Nephron (organoid): ENCODE measurements around the gene TSPAN15.

Experiments used
- H3K27ac Mint-ChIP-seq, 3 experiments: 2 replicates each; pipeline ENCODE4 v1.8.0; 2020; ENCODE audit warnings: mixed read lengths in 3 of 3, mild to moderate bottlenecking in 2 of 3, moderate library complexity in 1 of 3
- H3K27me3 Mint-ChIP-seq: 2 replicates; pipeline ENCODE4 v1.8.0; 2021; ENCODE audit warnings: low read depth, mild to moderate bottlenecking, moderate library complexity, mixed read lengths
- H3K36me3 Mint-ChIP-seq: 2 replicates; pipeline ENCODE4 v1.8.0; 2020; ENCODE audit warnings: low read depth, mixed read lengths
- H3K4me1 Mint-ChIP-seq: 2 replicates; pipeline ENCODE4 v1.8.0; 2020; ENCODE audit warnings: mixed read lengths
- H3K4me3 Mint-ChIP-seq, 3 experiments: 2 replicates each; pipeline ENCODE4 v1.8.0; 2020; ENCODE audit warnings: mild to moderate bottlenecking in 3 of 3, mixed read lengths in 3 of 3, moderate library complexity in 2 of 3
- H3K9me3 Mint-ChIP-seq: 2 replicates; pipeline ENCODE4 v1.8.0; 2020; ENCODE audit warnings: mixed read lengths
- CTCF ChIP-seq, 3 experiments: fragments of 200-600 bp; sonication (generic); IDR thresholded peaks; one replicate each; pipeline ENCODE4 v1.5.0; 2021; ENCODE audit warnings: antibody characterized with exemption in 3 of 3; ENCODE audit not compliant: unreplicated experiment in 3 of 3

The TSPAN15 gene

DNA sequence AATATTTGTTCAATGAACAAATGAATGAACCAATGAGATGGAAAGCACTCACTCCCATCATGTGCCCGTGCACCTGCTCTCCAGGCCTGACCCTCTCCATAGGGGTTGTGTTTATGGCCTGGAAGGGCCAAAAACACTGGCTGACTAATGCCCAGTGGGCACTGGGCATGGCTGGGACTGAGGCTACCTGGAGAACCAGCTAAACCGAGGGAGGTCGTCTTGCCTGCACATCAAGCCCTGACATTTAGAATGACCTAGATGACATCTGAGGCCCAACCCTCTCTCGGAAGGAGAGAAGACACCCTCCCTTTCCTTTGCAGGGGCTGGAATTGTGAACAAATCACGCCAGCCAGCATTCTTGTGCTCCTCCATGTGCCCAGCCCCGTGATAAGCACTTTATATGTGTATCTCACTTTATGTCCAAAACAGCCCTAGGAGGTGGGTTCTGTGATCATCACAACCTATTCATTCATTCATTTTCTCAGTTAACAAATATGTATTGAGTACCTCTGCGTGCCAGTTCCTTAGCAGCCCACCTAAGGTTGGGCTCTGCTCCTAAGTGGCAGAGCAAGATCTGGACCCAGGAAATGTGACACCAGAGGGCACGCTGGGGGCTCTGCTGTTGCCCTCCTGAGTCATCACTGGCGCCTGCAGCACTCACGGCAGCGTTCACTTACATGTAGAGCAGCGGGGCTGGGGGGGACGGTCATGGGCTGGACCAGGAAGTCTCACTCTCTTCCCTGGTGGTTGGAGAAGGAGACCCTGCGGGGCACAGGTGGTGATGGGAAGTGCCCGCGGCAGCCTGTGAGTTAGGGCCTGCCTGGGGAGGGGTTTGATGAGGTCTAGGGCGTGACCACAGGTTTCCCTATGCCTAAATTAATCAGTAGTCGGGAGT lies 52.0 kb downstream of the TSPAN15 start:
- H3K27me3 Mint-ChIP-seq = peaks cover 19% of the 10 kb centered on the region
- peaks cover 22% of the 10 kb centered on the region for H3K4me1 Mint-ChIP-seq
- no peak overlapping the region for H3K4me3 Mint-ChIP-seq

DNA sequence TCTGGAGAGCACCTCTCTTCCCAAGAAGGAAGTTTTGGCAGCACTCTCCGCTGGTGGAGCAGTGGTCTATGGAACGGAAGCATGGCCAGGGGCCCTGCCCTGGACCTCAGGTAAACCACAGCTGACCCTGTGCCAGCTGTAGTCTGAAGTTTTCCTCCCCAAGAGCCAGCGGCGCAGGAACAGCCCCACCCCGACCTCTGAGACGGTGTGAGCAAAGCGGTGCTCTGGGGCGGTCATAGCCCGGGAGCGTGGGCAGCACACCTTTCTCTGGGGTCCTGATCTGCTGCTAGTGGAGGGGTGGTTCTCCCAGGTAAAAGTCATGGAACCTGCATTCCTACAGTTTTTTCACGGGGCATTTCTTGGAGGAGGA lies 52.6 kb downstream of the TSPAN15 start:
- Mint-ChIP-seq H3K9me3 (no peaks in the 10 kb centered on the region), H3K4me1 (peaks cover 17% of the 10 kb centered on the region), H3K36me3 (no peaks in the 10 kb centered on the region)

More for the DNA sequence above, 52.0 kb downstream of the TSPAN15 start:
- H3K27ac Mint-ChIP-seq = no peak overlapping the region
- H3K9me3 Mint-ChIP-seq = no peaks in the 10 kb centered on the region
- TF ChIP-seq CTCF (IDR thresholded peaks at IDR 0.05; ENCODE audit: unreplicated experiment in 3 of 3) = no peak
- no peaks in the 10 kb centered on the region for H3K36me3 Mint-ChIP-seq

DNA sequence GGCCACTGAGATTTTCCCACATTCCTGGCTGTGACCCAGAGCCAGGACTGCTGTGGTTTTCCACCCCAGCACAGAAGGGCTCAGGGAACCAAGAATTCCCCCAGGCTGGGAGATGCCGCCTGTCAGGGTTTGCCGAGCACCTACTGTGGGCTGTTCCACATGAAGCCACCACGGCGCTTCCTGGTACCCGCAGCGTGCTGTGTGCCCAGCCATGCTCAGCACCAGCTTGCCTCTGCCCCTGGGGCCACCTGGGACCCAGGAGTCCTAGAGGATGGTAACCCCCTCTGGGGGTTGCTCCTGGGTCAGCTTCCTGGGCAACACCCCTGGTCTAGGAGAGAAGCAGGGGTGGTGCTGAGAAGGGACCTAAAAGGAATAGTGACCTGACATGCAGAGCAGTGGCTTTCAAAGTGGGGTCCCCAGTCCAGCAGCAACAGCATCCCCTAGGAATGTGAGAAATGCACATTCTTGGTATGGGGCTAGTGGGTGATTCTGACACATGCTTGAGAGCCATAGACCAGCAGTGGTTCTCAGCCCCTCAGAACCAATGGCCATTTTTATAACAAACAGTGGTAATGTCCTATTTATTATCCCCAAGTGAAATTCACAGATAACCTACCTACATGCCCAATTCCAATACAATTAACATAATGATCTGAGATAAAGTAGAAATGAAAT lies 53.4 kb downstream of the TSPAN15 start:
- H3K4me1 Mint-ChIP-seq = peaks cover 8% of the 10 kb centered on the region
- no peaks in the 10 kb centered on the region for H3K36me3 Mint-ChIP-seq
- no peaks in the 10 kb centered on the region for H3K9me3 Mint-ChIP-seq
- H3K4me3 Mint-ChIP-seq = no peak overlapping the region
- no peak for TF ChIP-seq CTCF (IDR thresholded peaks at IDR 0.05; ENCODE audit: unreplicated experiment in 3 of 3)
- no peak overlapping the region for H3K27ac Mint-ChIP-seq
- peaks cover 19% of the 10 kb centered on the region for H3K27me3 Mint-ChIP-seq

More for the DNA sequence above, 52.6 kb downstream of the TSPAN15 start:
- no peak for TF ChIP-seq CTCF (IDR thresholded peaks at IDR 0.05; ENCODE audit: unreplicated experiment in 3 of 3)
- Mint-ChIP-seq H3K27ac (no peak overlapping the region), H3K4me3 (no peak overlapping the region), H3K27me3 (peaks cover 19% of the 10 kb centered on the region)

GRCh38 chr10:69505636-69506318 lies 54.5 kb downstream of the TSPAN15 start:
- peaks cover 25% of the 10 kb centered on the region for H3K27me3 Mint-ChIP-seq
- H3K4me3 Mint-ChIP-seq = no peak overlapping the region
- TF ChIP-seq CTCF (IDR thresholded peaks at IDR 0.05; ENCODE audit: unreplicated experiment in 3 of 3) = no peak
- H3K4me1 Mint-ChIP-seq = peaks cover 8% of the 10 kb centered on the region
- H3K27ac Mint-ChIP-seq = no peak overlapping the region
- H3K9me3 Mint-ChIP-seq = no peaks in the 10 kb centered on the region
- no peaks in the 10 kb centered on the region for H3K36me3 Mint-ChIP-seq

DNA sequence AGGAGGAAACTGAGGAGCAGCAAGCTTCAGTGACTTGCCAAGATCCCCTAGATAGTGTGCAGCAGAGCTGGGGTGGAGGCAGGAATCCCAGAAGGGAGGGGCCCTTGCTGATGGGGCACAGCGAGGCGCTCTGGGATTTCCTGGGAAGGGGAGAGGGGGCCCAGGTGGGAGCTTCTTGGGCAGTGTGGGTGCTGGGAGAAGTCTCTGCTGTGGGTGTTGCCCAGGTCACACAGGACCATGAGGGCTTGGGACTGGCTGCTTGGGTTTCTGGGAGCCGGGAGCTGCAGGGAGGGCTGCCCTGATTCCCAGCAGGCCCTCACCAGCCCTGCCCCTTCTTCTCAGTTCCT lies 55.2 kb downstream of the TSPAN15 start:
- Mint-ChIP-seq H3K36me3 (no peaks in the 10 kb centered on the region), H3K4me1 (peaks cover 8% of the 10 kb centered on the region), H3K4me3 (no peak overlapping the region), H3K27ac (no peak overlapping the region), H3K9me3 (no peaks in the 10 kb centered on the region), H3K27me3 (peaks cover 31% of the 10 kb centered on the region)
- no peak for TF ChIP-seq CTCF (IDR thresholded peaks at IDR 0.05; ENCODE audit: unreplicated experiment in 3 of 3)
